ENCODE results near the gene PRKACA.

PRKACA gene

DNA sequence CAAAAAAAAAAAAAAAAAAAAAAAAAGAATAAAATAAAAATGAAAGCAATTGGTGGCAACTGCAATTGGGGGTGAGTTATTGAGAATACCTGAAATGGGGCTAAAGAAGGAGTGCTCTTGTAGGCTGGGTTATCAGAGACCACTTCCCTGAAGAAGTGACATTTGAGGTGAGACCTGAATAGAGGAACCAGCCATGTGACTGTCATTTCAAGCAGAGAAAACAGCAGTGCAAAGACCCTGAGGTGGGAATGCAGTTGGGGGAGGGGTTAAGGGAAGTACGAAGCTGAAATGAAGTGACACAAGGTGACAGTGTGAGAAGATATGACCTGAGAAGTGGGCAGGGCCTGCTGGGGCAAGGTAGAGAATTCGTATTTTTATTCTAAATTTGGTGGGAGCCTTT is 51.4 kb downstream of the PRKACA start:
- no peak overlapping the region for H3K27ac ChIP-seq
- no peak for TF ChIP-seq ZFX (IDR thresholded peaks at IDR 0.05; ENCODE audit: borderline replicate concordance)
- TF ChIP-seq, protein P1, sequence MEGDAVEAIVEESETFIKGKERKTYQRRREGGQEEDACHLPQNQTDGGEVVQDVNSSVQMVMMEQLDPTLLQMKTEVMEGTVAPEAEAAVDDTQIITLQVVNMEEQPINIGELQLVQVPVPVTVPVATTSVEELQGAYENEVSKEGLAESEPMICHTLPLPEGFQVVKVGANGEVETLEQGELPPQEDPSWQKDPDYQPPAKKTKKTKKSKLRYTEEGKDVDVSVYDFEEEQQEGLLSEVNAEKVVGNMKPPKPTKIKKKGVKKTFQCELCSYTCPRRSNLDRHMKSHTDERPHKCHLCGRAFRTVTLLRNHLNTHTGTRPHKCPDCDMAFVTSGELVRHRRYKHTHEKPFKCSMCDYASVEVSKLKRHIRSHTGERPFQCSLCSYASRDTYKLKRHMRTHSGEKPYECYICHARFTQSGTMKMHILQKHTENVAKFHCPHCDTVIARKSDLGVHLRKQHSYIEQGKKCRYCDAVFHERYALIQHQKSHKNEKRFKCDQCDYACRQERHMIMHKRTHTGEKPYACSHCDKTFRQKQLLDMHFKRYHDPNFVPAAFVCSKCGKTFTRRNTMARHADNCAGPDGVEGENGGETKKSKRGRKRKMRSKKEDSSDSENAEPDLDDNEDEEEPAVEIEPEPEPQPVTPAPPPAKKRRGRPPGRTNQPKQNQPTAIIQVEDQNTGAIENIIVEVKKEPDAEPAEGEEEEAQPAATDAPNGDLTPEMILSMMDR (IDR thresholded peaks at IDR 0.05), result no peak

DNA sequence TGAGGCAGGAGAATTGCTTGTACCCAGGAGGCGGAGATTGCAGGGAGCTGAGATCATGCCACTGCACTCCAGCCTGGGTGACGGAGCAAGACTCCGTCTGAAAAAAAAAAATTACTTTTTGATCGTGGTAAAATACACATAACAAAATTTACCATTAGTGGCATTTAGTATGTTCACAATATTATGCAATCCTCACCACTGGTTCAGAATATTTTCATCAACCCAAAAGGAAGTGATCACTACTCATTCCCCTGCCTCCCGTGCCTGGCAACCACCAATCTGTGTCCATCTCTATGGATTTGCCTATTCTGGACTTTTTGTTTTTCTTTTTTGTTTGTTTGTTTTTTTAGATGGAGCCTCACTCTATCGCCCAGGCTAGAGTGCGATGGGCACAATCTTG is 54.5 kb downstream of the PRKACA start:
- H3K27ac ChIP-seq, result no peak overlapping the region
- no peak for TF ChIP-seq ZFX (IDR thresholded peaks at IDR 0.05; ENCODE audit: borderline replicate concordance)
- TF ChIP-seq, protein P1 (IDR thresholded peaks at IDR 0.05), result no peak

DNA sequence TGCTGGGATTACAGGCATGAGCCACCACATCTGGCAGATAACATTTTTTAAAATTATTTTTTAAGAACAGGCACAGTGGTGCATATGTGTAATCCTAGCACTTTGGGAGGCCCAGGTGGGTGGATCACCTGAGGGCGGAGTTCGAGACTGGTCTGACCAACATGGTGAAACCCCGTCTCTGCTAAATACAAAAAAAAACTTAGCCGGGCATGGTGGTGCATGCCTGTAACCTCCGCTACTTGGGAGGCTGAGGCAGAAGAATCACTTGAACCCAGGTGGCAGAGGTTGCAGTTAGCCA is 55.1 kb downstream of the PRKACA start:
- no peak for TF ChIP-seq ZFX (IDR thresholded peaks at IDR 0.05; ENCODE audit: borderline replicate concordance)
- H3K27ac ChIP-seq, result no peak overlapping the region

DNA sequence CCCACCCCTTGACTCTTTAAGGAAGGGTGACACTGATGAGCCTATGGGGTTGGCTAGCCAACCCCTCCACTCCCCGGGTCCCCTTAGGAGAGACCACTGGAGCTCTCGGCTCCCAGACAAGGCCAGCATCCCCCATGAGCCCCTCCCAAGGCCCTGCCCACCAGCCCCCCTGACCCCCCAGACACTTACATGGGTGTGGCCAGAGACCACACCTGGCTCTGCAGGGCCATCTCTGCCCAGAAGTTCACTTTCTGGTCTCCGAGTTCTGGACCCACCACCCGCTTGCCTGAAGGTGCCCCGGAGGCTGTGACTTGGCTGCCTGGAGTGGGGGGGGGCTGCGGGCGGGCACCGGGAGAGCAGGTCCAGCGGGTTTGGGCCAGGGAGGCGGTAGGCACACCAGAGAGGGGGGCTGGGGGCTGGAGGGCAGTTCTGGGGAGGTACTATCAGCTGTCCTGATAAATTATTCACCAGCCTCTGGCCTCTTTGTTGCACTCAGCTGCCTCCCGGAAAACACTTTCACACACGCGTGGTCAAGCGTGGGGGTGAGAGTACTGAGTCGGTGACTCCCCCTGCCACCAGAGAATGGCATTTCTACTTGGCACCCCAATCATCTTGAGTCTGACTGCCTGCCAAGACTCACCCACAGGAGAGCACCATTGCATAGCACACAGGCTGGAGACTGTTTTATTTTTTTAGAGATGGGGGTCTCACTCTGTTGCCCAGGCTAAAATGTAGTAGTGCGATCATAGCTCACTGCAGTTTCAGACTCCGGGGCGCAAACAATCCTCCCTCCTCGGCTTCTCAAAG is 55.6 kb downstream of the PRKACA start, which contains the start of gene PALM3:
PALM3 (minus strand) TSS at position 326 of the 807 bp plus-strand sequence; CDS start at position 230, 96 bp downstream.
- no peak within 1 kb of the TSS for H3K27ac ChIP-seq

DNA sequence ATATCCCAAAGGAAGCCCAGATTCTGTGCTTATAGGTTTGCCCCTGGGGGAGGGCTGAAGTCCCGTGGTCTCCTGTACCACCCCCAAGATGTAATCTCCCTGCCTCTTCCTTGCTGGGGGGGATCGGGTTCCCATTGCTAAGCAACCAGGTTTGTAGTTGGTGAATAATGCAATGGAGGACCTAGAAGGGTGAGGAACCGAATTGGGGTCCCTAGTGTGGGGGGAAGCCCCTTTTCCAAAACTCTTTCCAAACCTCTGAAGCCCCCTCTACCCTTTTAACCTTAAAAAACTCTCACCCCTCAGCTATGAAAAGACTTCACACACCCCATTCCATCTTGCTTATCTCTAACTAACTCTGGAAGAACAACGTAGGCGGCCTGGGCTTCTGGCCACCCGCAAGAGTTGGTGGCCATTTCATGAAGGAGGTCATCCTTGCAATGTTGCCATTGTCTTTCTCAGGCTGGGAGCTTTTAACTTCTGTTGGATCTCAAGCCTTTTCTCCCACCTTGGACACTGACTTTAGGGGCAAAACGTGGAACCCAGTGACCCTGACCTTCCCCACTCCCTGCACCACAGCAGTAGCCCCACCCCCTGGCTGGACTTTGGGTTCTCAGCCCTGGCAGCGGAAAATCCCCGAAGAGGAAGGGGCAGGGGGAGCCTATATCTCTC is 56.3 kb downstream of the PRKACA start:
- TF ChIP-seq, protein P1 (IDR thresholded peaks at IDR 0.05), result no peak
- TF ChIP-seq ZFX (IDR thresholded peaks at IDR 0.05; ENCODE audit: borderline replicate concordance), result no peak
- H3K27ac ChIP-seq, result no peak overlapping the region

More for the DNA sequence above, 55.6 kb downstream of the PRKACA start, which contains the start of gene PALM3:
- no peak for TF ChIP-seq ZFX (IDR thresholded peaks at IDR 0.05; ENCODE audit: borderline replicate concordance)
- TF ChIP-seq, protein P1 (IDR thresholded peaks at IDR 0.05), result no peak

DNA sequence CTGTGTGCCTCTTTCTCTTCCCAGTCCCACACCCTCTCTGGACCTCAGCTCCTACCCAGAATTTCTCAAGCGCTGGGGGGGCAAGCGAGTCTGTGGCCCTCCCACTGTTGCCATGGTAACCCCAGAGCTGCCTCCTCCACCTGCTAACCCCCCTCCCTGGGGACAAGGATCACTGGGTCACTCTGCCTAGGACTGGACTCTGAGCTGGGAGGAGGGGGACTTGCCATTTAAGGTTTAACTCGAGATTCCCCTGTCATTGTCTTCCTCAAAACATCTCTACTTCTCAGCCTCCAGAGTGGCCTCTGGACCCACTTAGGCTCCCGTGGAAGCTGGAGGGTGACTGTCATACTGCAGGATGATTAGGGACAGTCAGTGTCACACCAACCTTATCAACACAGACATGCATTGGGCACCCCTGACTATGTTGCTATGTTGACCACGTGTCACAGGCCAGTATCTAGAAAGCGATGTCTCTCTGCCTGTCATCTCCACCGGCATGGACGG is 57.9 kb downstream of the PRKACA start:
- H3K27ac ChIP-seq, result no peak overlapping the region

DNA sequence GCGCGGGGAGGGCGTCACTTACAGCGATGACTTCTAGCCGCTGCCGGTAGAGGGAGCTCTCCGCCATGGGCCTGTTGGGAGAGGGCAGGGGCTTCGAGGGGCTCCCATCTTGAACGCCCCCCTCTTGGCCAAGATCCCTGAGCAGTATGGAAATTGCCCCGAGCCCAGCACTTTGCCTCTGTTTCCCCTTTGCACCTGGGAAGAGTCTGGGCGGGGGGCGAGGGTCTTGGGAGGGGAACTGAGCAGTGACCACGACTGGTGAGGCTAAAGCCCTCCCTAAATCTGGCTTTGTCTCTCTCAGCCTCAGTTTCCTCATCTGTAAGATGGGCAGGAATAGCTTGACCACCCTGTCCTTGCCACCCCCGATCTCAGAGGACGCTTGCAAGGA is 58.5 kb downstream of the PRKACA start:
- H3K27ac ChIP-seq, result no peak overlapping the region
- TF ChIP-seq, protein P1 (IDR thresholded peaks at IDR 0.05), result peak; percentile 93
- no peak for TF ChIP-seq ZFX (IDR thresholded peaks at IDR 0.05; ENCODE audit: borderline replicate concordance)

More for the DNA sequence above, 57.9 kb downstream of the PRKACA start:
- TF ChIP-seq, protein P1 (IDR thresholded peaks at IDR 0.05), result no peak

Data from 22Rv1 (cell line).